Thoracic aorta (tissue), 2 donors: ENCODE measurements around the gene SUGP1. TPM values are rescaled to one million over a fixed set of nuclear protein-coding genes. Genes with fewer than 3 reads are reported as not detected.

Source experiments
- ATAC-seq: fragments of 150-250 bp; one replicate; pipeline ENCODE4 v1.8.0; 2017; ENCODE audit warnings: low read depth; ENCODE audit not compliant: insufficient number of reproducible peaks, low FRiP score
- DNase-seq: peaks from one replicate; pipeline ENCODE4 v3.0.0-alpha.2; 2020; ENCODE audit warnings: low spot score
- H3K27ac ChIP-seq, 2 donors: fragments of 200-600 bp; sonication (generic); 1 replicate in 1 of 2; 2 replicates in 1 of 2; pipeline ENCODE4 v1.5.1; 2016; ENCODE audit warnings: mild to moderate bottlenecking in 2 of 2, moderate library complexity in 2 of 2
- H3K27me3 ChIP-seq: fragments of 200-600 bp; sonication (generic); replicated peaks from 2 replicates; pipeline ENCODE4 v1.6.0; 2016; ENCODE audit warnings: mild to moderate bottlenecking; ENCODE audit not compliant: insufficient read depth
- H3K36me3 ChIP-seq: fragments of 200-600 bp; sonication (generic); one replicate; pipeline ENCODE4 v1.5.1; 2016
- H3K4me1 ChIP-seq, 2 donors: fragments of 200-600 bp; sonication (generic); 1 replicate in 1 of 2; 2 replicates in 1 of 2; pipeline versions ENCODE4 v1.5.1 to v1.6.0; 2016; ENCODE audit warnings: low read depth in 2 of 2, mild to moderate bottlenecking in 1 of 2; ENCODE audit not compliant: control insufficient read depth in 1 of 2
- H3K4me3 ChIP-seq: fragments of 200-600 bp; sonication (generic); 2 replicates; pipeline ENCODE4 v1.5.1; 2016; ENCODE audit warnings: mild to moderate bottlenecking
- H3K9me3 ChIP-seq: fragments of 200-600 bp; sonication (generic); 2 replicates; pipeline ENCODE4 v1.5.1; 2016
- total RNA-seq, 2 donors: library from RNA; depleted of rRNA; stranded (reverse); fragments of >200 nt; gene quantifications; one replicate each; pipeline versions ENCODE4 v1.1.0 to v1.2.3, GENCODE V29; 2016
- TF ChIP-seq, protein P1 (sequence below): fragments of 200-600 bp; sonication (generic); IDR thresholded peaks from one replicate; pipeline ENCODE4 v1.5.1; 2019; ENCODE audit warnings: antibody characterized with exemption

Gene SUGP1
- total RNA-seq, 2 donors from 2014 or later, result 25.0 to 43.0 TPM

DNA sequence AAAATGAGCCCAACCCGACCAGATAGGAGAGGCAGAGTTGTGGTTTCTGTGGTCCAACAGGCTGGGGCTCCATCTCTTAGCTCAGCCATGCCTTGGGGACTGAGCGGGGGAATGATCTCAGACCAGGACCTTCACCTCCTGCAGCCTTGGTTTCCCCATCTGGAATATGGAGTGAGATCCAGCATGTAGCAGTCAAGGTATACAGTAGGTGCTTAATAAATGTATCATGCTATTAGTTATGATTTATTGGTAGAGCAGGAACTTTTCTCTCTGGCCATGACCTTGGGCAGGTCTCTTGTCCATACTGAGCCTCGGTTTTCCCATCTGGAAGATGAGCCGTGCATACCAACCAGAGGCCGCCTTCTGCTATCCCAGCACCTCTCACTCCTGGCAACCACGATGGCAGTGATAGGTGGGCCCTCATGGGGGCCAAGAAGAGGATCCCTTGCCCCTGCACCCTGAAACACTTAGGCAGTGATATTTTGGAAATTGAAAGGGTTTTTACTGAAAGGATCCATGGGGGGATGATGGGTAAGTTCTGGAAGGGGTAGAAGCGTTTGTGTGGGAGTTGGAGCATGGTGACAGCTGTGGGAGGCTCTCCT is 56.3 kb downstream of the SUGP1 start:
- TF ChIP-seq, protein P1, sequence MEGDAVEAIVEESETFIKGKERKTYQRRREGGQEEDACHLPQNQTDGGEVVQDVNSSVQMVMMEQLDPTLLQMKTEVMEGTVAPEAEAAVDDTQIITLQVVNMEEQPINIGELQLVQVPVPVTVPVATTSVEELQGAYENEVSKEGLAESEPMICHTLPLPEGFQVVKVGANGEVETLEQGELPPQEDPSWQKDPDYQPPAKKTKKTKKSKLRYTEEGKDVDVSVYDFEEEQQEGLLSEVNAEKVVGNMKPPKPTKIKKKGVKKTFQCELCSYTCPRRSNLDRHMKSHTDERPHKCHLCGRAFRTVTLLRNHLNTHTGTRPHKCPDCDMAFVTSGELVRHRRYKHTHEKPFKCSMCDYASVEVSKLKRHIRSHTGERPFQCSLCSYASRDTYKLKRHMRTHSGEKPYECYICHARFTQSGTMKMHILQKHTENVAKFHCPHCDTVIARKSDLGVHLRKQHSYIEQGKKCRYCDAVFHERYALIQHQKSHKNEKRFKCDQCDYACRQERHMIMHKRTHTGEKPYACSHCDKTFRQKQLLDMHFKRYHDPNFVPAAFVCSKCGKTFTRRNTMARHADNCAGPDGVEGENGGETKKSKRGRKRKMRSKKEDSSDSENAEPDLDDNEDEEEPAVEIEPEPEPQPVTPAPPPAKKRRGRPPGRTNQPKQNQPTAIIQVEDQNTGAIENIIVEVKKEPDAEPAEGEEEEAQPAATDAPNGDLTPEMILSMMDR, result no peak
- DNase-seq, result no peak
- Histone ChIP-seq H3K36me3 (no peaks in the 10 kb centered on the region), H3K9me3 (no peaks in the 10 kb centered on the region), H3K27ac (no peak overlapping the region), H3K27me3 (peaks cover 7% of the 10 kb centered on the region), H3K4me3 (no peak overlapping the region), H3K4me1 (peaks cover 0 to 10% of the 10 kb centered on the region in 2 donors)
- ATAC-seq, result no peak

DNA sequence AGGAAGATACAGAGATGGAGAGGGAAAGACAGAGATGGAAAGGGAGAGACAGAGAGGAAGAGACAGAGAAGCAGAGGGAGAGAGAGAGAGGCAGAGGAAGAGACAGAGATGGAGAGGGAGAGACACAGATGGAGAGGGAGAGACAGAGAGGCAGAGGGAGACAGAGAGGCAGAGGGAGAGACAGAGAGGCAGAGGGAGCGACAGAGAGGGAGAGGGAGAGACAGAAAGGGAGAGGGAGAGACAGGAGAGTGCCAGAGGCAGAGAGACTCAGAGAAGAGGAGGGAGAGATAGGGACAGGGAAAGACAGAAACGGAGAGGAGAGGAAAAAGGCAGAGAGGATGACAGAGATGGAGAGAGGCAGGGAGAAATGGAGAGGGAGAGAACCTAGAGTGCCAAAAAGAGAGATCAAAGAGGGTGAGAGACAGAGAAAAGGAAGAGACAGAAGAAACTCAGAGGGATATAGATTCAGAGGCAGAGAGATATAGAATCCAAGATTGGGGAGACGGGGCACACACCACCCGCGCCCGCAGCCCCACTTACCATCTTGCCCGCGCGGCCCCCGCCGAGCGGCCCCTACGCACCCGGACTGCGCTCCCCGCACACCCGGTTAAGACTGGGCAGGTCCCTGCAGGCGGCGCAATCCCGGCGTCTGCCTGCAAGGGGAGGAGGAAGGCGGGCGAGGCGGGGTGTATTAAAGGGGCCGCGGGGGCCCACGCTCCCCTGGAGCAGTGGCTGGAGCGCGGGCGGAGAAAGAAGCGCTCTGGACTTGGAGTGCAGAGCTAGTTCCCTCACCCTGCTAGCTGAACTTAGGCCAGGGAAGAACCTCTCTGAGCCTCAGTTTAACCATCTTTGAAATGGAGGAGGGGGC is 57.9 kb downstream of the SUGP1 start:
- TF ChIP-seq, protein P1, result no peak
- Histone ChIP-seq H3K27ac (no peak overlapping the region), H3K27me3 (peaks cover 7% of the 10 kb centered on the region)

DNA sequence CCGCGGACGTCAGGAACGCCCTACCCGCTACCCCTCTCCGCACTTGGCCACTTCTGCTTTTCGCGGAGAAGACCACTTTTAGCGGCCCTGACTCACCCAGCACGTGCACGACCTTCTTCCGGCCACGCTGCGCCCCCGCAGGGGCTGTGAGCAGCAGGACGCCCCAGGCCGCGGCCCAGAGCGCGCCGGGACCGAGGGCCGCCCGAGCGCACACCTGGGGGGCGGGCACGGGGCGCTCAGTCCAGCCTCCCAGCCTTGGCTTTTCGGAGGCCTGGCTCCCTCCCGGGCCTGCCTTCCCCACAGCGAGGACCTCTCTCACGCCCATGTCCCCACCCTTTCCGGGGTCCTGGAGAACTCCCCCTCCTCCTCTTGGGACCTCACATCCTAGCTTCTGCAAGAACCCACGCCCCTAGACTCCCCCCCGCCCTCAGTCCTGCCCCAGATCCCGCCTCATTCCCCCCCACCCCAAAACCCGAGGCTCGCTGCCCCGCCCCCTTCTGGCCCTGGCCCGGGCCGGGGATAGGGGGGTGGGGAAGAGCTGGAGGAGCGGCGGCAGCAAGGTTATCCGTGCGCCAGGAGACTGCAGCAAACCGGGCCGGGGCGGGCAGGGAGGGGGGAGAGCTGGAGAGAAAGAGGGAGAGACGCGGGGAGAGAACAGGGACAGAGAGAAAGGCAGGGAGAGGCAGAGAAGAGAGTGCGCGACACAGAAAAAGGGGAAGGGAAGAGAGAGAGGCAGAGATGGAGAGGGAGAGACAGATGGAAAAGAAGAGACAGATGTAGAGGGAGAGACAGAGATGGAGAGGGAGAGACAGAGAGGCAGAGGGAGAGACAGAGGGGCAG is 58.7 kb downstream of the SUGP1 start:
- H3K36me3 ChIP-seq, result no peaks in the 10 kb centered on the region
- TF ChIP-seq, protein P1, result no peak
- DNase-seq, result no peak
- no peaks in the 10 kb centered on the region for H3K9me3 ChIP-seq
- H3K27ac ChIP-seq, result no peak overlapping the region
- H3K27me3 ChIP-seq, result peaks cover 7% of the 10 kb centered on the region
- H3K4me3 ChIP-seq, result peak overlapping the region; percentile 50
- peaks cover 0 to 10% of the 10 kb centered on the region in 2 donors for H3K4me1 ChIP-seq
- no peak for ATAC-seq

More for the DNA sequence above, 57.9 kb downstream of the SUGP1 start:
- no peak for DNase-seq
- H3K4me3 ChIP-seq, result no peak overlapping the region
- H3K4me1 ChIP-seq, result peaks cover 0 to 10% of the 10 kb centered on the region in 2 donors
- no peaks in the 10 kb centered on the region for H3K9me3 ChIP-seq
- ATAC-seq, result no peak
- H3K36me3 ChIP-seq, result no peaks in the 10 kb centered on the region

DNA sequence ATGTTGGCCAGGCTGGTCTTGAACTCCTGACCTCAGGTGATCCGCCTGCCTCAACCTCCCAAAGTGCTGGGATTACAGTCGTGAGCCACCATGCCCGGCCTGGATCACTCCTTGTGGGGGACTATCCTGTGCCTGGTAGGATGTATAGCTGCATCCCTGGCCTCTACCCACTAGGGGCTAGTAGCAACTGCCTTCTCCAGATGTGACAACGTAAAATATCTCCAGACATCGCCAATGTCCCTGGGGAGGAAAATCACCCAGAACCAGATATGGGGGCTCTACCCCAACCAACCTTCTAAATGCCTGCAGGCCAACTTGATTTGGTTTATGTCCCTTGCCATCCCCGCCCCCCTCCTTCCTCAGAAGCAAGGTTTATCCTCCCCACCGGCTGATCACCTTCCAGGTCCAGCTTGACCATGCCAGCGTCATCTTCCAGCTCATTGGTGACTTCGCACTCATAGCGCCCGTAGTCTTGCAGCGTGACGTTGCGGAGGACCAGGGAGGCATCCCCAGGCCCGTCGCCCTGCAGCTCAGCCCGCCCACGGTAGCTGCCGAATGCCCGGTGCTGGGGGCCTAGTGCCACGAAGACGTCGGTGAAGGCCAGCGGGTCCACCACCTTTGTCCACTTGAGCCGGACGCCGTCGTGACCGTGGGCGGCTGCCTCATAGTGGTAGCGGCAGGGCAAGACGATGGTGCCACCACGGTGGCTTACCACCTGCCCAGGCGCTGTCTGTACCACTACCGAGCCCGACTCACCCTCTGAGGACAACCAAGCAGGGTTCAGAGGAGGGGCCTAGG is 59.7 kb downstream of the SUGP1 start:
- peaks cover 0 to 10% of the 10 kb centered on the region in 2 donors for H3K4me1 ChIP-seq
- no peak for DNase-seq
- no peaks in the 10 kb centered on the region for H3K36me3 ChIP-seq
- no peaks in the 10 kb centered on the region for H3K9me3 ChIP-seq
- H3K27ac ChIP-seq, result no peak overlapping the region
- H3K4me3 ChIP-seq, result no peak overlapping the region
- ATAC-seq, result no peak
- H3K27me3 ChIP-seq, result peaks cover 7% of the 10 kb centered on the region
- TF ChIP-seq, protein P1, result no peak
